Activated T-helper 17 cell treated with anti-CD3 and anti-CD28 coated beads, Interleukin-2, amount 50 U/mL, for 72 hours (primary cell): ENCODE measurements around the gene SYDE2. TPM values are rescaled to one million over a fixed set of nuclear protein-coding genes. Genes with fewer than 3 reads are reported as not detected.

Experiments
- ATAC-seq: fragments of 150-1000 bp; cut with Tn5 transposase; replicated peaks from 2 replicates; pipeline ENCODE4 v1.10.0; 2021; ENCODE audit warnings: mild to moderate bottlenecking, moderate library complexity
- H3K27ac Mint-ChIP-seq: one replicate; pipeline ENCODE4 v1.8.0; 2022; ENCODE audit warnings: mixed read lengths
- H3K27me3 Mint-ChIP-seq: one replicate; pipeline ENCODE4 v1.8.0; 2022; ENCODE audit warnings: mixed read lengths
- H3K36me3 Mint-ChIP-seq: one replicate; pipeline ENCODE4 v1.8.0; 2022; ENCODE audit warnings: low read depth, mild to moderate bottlenecking, mixed read lengths
- H3K4me1 Mint-ChIP-seq: one replicate; pipeline ENCODE4 v1.8.0; 2022; ENCODE audit warnings: mixed read lengths
- H3K4me3 Mint-ChIP-seq: one replicate; pipeline ENCODE4 v1.8.0; 2022; ENCODE audit warnings: mild to moderate bottlenecking, mixed read lengths
- H3K9me3 Mint-ChIP-seq: one replicate; pipeline ENCODE4 v1.8.0; 2022; ENCODE audit warnings: mixed read lengths
- total RNA-seq, 2 donors: library from RNA; stranded (reverse); gene quantifications; one replicate each; pipeline ENCODE4 v1.2.3, GENCODE V29; 2022

The SYDE2 gene
- total RNA-seq, 2 donors from 2014 or later, result 1.4 to 2.3 TPM

GRCh38 chr1:85135392-85135798, 65.4 kb downstream of the SYDE2 start:
- H3K4me3 Mint-ChIP-seq, result no peak overlapping the region
- no peak overlapping the region for H3K27ac Mint-ChIP-seq
- ATAC-seq, result no peak
- no peaks in the 10 kb centered on the region for H3K36me3 Mint-ChIP-seq
- no peaks in the 10 kb centered on the region for H3K9me3 Mint-ChIP-seq
- H3K4me1 Mint-ChIP-seq, result no peaks in the 10 kb centered on the region
- peaks cover 4% of the 10 kb centered on the region for H3K27me3 Mint-ChIP-seq

DNA sequence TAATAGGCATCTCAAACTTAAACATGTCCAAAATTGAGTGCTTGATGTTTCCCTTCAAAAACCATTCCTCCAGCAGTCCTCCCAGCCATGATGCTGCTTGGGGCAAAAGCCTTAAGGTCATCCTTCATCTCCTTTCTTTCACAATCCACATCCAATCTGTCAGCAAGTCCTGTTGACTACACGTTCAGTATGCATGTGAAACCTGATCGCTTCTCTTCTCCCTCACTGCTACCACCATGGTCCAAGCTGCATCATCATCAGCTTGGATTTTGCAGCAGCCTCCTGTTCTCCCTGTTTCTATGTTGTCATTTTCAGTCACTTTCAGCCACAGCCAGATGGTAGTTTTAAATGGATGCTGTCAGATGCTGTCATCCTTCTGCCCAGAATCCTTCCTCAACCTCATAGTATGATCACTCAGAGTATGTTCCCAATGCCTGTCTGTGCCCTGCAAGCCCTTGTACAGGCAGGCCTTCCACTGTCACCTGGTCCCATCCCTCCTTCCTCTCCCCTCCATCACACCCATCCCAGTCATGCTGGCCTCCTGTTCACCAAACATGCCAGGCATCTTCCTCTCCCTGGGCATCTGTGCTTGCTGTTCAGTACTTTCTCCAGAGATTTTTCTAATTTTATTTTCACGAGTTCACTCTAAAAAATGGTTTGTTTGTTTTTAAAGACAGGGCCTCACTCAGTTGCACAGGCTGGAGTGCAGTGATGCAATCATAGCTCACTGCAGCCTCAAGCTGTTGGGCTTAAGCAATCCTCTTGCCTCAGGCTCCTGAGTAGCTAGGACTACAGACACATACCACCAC, 66.0 kb downstream of the SYDE2 start:
- no peak for ATAC-seq
- H3K27me3 Mint-ChIP-seq, result peaks cover 4% of the 10 kb centered on the region
- no peak overlapping the region for H3K27ac Mint-ChIP-seq
- no peaks in the 10 kb centered on the region for H3K36me3 Mint-ChIP-seq
- no peaks in the 10 kb centered on the region for H3K4me1 Mint-ChIP-seq
- no peaks in the 10 kb centered on the region for H3K9me3 Mint-ChIP-seq
- no peak overlapping the region for H3K4me3 Mint-ChIP-seq

GRCh38 chr1:85133565-85134159, 67.2 kb downstream of the SYDE2 start:
- H3K4me1 Mint-ChIP-seq, result no peaks in the 10 kb centered on the region
- H3K9me3 Mint-ChIP-seq, result no peaks in the 10 kb centered on the region
- H3K4me3 Mint-ChIP-seq, result no peak overlapping the region
- no peaks in the 10 kb centered on the region for H3K36me3 Mint-ChIP-seq
- H3K27me3 Mint-ChIP-seq, result peaks cover 4% of the 10 kb centered on the region
- no peak overlapping the region for H3K27ac Mint-ChIP-seq
- ATAC-seq, result no peak

GRCh38 chr1:85132078-85132720, 68.6 kb downstream of the SYDE2 start:
- Mint-ChIP-seq H3K27me3 (peaks cover 4% of the 10 kb centered on the region), H3K27ac (no peak overlapping the region), H3K4me3 (no peak overlapping the region), H3K4me1 (no peaks in the 10 kb centered on the region), H3K9me3 (no peaks in the 10 kb centered on the region), H3K36me3 (no peaks in the 10 kb centered on the region)
- ATAC-seq, result no peak

DNA sequence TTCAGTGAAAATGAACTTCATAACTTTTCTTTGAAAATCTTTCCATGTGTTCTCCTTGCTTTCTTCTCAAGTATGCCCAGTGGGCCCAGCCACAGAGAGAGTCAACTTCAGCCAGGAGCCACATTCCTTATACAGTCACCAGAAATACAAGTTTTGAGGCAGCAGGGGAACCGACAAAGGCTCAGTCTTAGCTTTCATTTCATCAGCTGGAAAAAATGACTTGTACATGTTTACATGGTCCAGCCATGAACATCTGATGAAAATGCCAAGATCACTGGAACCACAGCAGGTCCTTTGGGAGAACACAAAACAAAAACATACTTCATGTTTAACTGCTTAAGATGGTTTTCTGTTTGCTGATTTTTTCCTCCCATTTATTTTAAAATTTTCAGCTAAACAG, 72.5 kb downstream of the SYDE2 start:
- Mint-ChIP-seq H3K27ac (no peak overlapping the region), H3K27me3 (peaks cover 8% of the 10 kb centered on the region), H3K36me3 (no peaks in the 10 kb centered on the region), H3K9me3 (no peaks in the 10 kb centered on the region), H3K4me3 (no peak overlapping the region), H3K4me1 (no peaks in the 10 kb centered on the region)
- ATAC-seq, result no peak

DNA sequence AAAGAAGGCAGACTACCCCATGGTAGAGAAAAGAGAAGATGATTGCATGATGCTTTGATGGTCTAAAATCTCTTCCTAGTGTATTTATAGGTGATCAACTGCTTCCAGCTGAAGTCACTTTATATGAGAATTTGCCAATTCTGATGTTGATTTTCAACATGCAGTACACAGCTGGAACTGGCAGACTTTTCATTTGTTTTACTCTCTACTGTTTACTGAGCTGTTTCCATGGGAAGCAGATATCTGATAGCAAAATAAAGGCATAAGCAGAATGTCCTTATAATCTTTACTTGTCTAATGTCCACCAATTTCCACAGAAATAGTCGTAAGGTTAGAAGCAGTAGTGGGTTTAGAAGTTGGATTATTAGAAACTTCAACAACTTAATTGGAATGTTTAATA, 74.9 kb downstream of the SYDE2 start:
- H3K27ac Mint-ChIP-seq, result no peak overlapping the region
- no peaks in the 10 kb centered on the region for H3K36me3 Mint-ChIP-seq
- H3K4me3 Mint-ChIP-seq, result no peak overlapping the region
- no peaks in the 10 kb centered on the region for H3K9me3 Mint-ChIP-seq
- H3K27me3 Mint-ChIP-seq, result peaks cover 7% of the 10 kb centered on the region
- no peak for ATAC-seq
- no peaks in the 10 kb centered on the region for H3K4me1 Mint-ChIP-seq

DNA sequence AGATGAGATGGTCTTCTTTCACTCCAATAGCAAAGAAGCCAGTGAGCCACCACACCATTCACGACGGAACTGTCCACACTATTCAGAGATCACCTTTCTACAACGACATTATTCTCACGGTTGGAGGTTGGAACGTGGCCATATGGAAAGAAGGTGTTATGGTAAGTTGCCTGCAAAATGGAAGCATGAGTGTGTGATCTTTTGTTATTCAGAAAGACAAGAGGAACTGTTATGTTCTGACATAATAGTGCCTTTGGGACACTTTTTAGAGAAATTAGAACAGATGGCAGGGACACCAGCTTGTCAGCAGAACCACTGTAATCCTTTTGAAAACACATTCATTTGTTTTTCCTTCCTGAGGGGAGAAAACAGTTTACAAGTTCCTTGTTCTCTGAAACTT, 76.7 kb downstream of the SYDE2 start:
- no peaks in the 10 kb centered on the region for H3K36me3 Mint-ChIP-seq
- no peaks in the 10 kb centered on the region for H3K9me3 Mint-ChIP-seq
- peaks cover 12% of the 10 kb centered on the region for H3K27me3 Mint-ChIP-seq

GRCh38 chr1:85122169-85122568, 78.6 kb downstream of the SYDE2 start:
- Mint-ChIP-seq H3K4me3 (no peak overlapping the region), H3K27me3 (peaks cover 12% of the 10 kb centered on the region), H3K4me1 (no peaks in the 10 kb centered on the region), H3K27ac (no peak overlapping the region), H3K9me3 (no peaks in the 10 kb centered on the region), H3K36me3 (no peaks in the 10 kb centered on the region)
- no peak for ATAC-seq

More for the DNA sequence above, 76.7 kb downstream of the SYDE2 start:
- Mint-ChIP-seq H3K4me3 (no peak overlapping the region), H3K27ac (no peak overlapping the region), H3K4me1 (no peaks in the 10 kb centered on the region)
- no peak for ATAC-seq

- Mint-ChIP-seq H3K4me1 (no peaks in the 10 kb centered on the region), H3K27ac (no peak overlapping the region), H3K4me3 (no peak overlapping the region), H3K9me3 (no peaks in the 10 kb centered on the region), H3K36me3 (no peaks in the 10 kb centered on the region), H3K27me3 (peaks cover 12% of the 10 kb centered on the region)
- ATAC-seq, result no peak
Observed at GRCh38 chr1:85121744-85122143, 79.1 kb downstream of the SYDE2 start.

DNA sequence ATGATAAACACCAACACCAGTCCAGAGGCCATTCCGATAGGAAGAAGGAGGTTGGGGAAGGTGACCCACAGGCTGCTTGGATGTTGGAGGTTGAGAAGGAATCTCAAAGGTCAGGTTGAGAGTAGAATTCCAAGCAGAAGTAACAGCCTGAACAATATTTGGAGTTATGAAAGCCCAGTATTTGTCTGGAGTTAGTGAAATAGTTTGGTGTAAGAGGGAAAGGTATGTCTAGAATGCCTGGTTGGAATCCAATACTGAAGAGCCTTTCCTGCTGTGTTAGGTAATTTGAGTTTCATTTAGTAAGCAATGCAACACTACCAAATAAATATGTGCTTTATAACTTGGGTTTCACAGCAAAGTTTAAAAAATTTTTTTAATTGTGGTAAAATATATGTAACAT, 82.1 kb downstream of the SYDE2 start:
- Mint-ChIP-seq H3K27me3 (peaks cover 8% of the 10 kb centered on the region), H3K4me1 (no peaks in the 10 kb centered on the region), H3K9me3 (no peaks in the 10 kb centered on the region), H3K36me3 (no peaks in the 10 kb centered on the region), H3K4me3 (no peak overlapping the region), H3K27ac (no peak overlapping the region)
- no peak for ATAC-seq

- Mint-ChIP-seq H3K27me3 (peaks cover 8% of the 10 kb centered on the region), H3K36me3 (no peaks in the 10 kb centered on the region), H3K9me3 (no peaks in the 10 kb centered on the region), H3K4me3 (no peak overlapping the region), H3K4me1 (no peaks in the 10 kb centered on the region), H3K27ac (no peak overlapping the region)
- no peak for ATAC-seq
Observed at GRCh38 chr1:85116856-85117255, 84.0 kb downstream of the SYDE2 start.

- H3K9me3 Mint-ChIP-seq, result no peaks in the 10 kb centered on the region
- H3K27me3 Mint-ChIP-seq, result peaks cover 8% of the 10 kb centered on the region
- no peaks in the 10 kb centered on the region for H3K36me3 Mint-ChIP-seq
- H3K27ac Mint-ChIP-seq, result no peak overlapping the region
- H3K4me3 Mint-ChIP-seq, result no peak overlapping the region
- H3K4me1 Mint-ChIP-seq, result no peaks in the 10 kb centered on the region
- ATAC-seq, result no peak
Observed at GRCh38 chr1:85115933-85116332, 84.9 kb downstream of the SYDE2 start.

DNA sequence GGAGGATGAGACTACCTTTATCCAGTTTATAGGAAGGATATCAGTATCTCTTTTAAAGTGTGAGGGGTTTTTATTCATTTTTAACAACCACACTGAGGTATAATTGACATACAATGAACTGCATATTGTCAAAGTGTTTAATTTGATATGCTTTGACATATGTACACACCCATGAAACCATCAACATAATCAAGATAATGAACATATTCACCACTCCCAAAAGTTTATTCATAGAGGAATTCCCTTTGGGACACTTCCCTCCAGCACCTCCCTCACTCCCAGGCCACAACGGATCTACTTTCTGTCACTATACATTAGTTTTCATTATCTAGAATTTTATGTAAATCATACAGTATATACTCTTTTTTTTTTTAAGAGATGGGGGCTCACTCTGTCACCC, 89.1 kb downstream of the SYDE2 start:
- no peak for ATAC-seq
- Mint-ChIP-seq H3K9me3 (no peaks in the 10 kb centered on the region), H3K4me1 (no peaks in the 10 kb centered on the region), H3K27me3 (no peaks in the 10 kb centered on the region), H3K36me3 (no peaks in the 10 kb centered on the region), H3K4me3 (no peak overlapping the region), H3K27ac (no peak overlapping the region)

DNA sequence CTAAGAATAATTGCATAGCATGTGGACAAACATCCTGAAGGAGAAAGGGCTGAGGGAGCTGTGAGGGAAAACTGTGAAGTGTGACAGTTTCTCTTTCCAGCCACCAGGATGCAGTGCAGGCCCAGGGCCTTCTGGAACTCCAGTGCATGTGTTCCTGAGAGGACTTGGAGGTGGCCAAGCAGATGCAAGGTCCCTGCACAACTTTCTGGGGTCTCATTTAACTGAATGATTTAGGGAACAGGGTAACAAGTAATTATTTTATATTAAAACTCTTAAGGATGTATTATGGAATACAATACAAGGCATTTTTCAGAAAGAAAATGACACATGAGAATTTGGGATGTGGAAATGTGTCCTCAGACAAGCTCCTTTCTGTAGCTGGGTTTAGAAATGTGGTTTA, 91.3 kb downstream of the SYDE2 start:
- Mint-ChIP-seq H3K9me3 (no peaks in the 10 kb centered on the region), H3K36me3 (no peaks in the 10 kb centered on the region), H3K4me3 (no peak overlapping the region), H3K4me1 (no peaks in the 10 kb centered on the region), H3K27me3 (no peaks in the 10 kb centered on the region), H3K27ac (no peak overlapping the region)
- ATAC-seq, result peak; percentile 58
